Neutrophil (primary cell): Measurements from ENCODE around the gene KRT31.
"Not testable (repeated sequence)": the region's sequence is repeated elsewhere in the genome, so short reads cannot be mapped to it uniquely, and the experiment has no call there.

Source experiments
- H3K27ac ChIP-seq: fragments of 200-600 bp; sonication (generic); 2 replicates; pipeline ENCODE4 v1.5.1; 2016; ENCODE audit warnings: mild to moderate bottlenecking, moderate library complexity
- H3K27me3 ChIP-seq: fragments of 200-600 bp; sonication (generic); 2 replicates; pipeline ENCODE4 v1.6.0; 2016; ENCODE audit warnings: mild to moderate bottlenecking
- H3K36me3 ChIP-seq: fragments of 200-600 bp; sonication (generic); 2 replicates; pipeline ENCODE4 v1.5.1; 2017
- H3K4me1 ChIP-seq, 2 experiments: fragments of 200-600 bp in 1 of 2; sonication (generic) in 1 of 2; 1 replicate in 1 of 2; 2 replicates in 1 of 2; pipeline versions ENCODE4 v1.5.1 to v1.6.1; 2013 to 2016; ENCODE audit warnings: low read depth in 1 of 2, low read length in 1 of 2, mild to moderate bottlenecking in 1 of 2, moderate library complexity in 1 of 2; ENCODE audit not compliant: control insufficient read depth in 1 of 2, insufficient read depth in 1 of 2
- H3K4me3 ChIP-seq, 2 experiments: fragments of 200-600 bp in 1 of 2; sonication (generic) in 1 of 2; 1 replicate in 1 of 2; 2 replicates in 1 of 2; pipeline ENCODE4 v1.5.1; 2013 to 2016; ENCODE audit warnings: low read depth in 1 of 2, low read length in 1 of 2, mild to moderate bottlenecking in 1 of 2, moderate library complexity in 1 of 2
- H3K9me3 ChIP-seq: fragments of 200-600 bp; sonication (generic); 2 replicates; pipeline ENCODE4 v1.5.1; 2016
- TF ChIP-seq, protein P1 (sequence below): fragments of 200-600 bp; sonication (generic); IDR thresholded peaks from 2 replicates; pipeline ENCODE4 v1.5.1; 2016; ENCODE audit warnings: antibody characterized with exemption

KRT31 gene

GRCh38 chr17:41433586-41433985 is 36.2 kb upstream of the KRT31 start:
- no peak overlapping the region for H3K4me3 ChIP-seq

DNA sequence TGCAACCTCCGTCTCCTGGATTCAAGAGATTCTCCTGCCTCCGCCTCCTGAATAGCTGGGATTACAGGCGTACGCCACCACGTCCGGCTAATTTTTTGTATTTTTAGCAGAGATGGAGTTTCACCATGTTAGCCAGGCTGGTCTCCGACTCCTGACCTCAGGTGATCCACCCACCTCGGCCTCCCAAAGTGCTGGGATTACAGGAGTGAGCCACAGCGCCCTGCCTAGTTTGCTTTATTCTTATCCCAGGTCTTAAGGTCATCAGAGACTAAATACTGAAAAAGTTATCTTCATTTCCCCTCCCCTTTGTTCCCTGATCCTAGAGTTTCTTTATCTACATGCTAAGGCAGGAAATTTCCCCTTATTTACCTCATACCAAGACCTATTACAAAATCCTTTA is 33.0 kb upstream of the KRT31 start:
- H3K9me3 ChIP-seq, H3K27ac ChIP-seq, H3K4me1 ChIP-seq, H3K4me3 ChIP-seq, H3K36me3 ChIP-seq: not testable (repeated sequence)
- peaks cover 14% of the 10 kb centered on the region for H3K27me3 ChIP-seq

More at GRCh38 chr17:41433586-41433985, 36.2 kb upstream of the KRT31 start:
- H3K9me3 ChIP-seq: no peaks in the 10 kb centered on the region
- H3K36me3 ChIP-seq: no peaks in the 10 kb centered on the region
- H3K27me3 ChIP-seq: peaks cover 14% of the 10 kb centered on the region
- H3K27ac ChIP-seq: no peak overlapping the region
- peaks cover 0 to 10% of the 10 kb centered on the region in 2 experiments for H3K4me1 ChIP-seq
- TF ChIP-seq, protein P1, sequence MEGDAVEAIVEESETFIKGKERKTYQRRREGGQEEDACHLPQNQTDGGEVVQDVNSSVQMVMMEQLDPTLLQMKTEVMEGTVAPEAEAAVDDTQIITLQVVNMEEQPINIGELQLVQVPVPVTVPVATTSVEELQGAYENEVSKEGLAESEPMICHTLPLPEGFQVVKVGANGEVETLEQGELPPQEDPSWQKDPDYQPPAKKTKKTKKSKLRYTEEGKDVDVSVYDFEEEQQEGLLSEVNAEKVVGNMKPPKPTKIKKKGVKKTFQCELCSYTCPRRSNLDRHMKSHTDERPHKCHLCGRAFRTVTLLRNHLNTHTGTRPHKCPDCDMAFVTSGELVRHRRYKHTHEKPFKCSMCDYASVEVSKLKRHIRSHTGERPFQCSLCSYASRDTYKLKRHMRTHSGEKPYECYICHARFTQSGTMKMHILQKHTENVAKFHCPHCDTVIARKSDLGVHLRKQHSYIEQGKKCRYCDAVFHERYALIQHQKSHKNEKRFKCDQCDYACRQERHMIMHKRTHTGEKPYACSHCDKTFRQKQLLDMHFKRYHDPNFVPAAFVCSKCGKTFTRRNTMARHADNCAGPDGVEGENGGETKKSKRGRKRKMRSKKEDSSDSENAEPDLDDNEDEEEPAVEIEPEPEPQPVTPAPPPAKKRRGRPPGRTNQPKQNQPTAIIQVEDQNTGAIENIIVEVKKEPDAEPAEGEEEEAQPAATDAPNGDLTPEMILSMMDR: no peak

DNA sequence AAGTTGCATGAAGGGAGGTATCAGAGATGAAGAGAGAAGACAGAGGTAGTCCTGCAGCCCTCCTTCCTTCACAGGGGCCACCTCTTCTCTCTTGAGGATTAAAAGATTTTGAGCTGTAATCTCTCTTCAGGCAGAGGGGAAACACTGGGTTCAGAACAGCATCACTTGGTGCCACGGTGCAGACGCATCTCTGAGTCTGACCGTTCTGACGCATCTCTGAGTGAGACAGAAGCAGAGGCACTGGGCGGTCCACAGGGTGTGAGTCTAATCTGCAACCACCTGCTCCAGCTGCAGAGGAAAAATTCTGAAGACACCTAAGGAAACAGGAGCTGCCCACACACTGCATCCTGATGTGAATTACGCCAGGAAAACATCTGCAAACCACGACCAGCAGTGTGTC is 32.3 kb upstream of the KRT31 start:
- no peaks in the 10 kb centered on the region for H3K36me3 ChIP-seq
- TF ChIP-seq, protein P1: no peak
- H3K9me3 ChIP-seq: no peaks in the 10 kb centered on the region
- peaks cover 0 to 10% of the 10 kb centered on the region in 2 experiments for H3K4me1 ChIP-seq
- H3K27ac ChIP-seq: no peak overlapping the region
- H3K27me3 ChIP-seq: peaks cover 14% of the 10 kb centered on the region
- no peak overlapping the region for H3K4me3 ChIP-seq

DNA sequence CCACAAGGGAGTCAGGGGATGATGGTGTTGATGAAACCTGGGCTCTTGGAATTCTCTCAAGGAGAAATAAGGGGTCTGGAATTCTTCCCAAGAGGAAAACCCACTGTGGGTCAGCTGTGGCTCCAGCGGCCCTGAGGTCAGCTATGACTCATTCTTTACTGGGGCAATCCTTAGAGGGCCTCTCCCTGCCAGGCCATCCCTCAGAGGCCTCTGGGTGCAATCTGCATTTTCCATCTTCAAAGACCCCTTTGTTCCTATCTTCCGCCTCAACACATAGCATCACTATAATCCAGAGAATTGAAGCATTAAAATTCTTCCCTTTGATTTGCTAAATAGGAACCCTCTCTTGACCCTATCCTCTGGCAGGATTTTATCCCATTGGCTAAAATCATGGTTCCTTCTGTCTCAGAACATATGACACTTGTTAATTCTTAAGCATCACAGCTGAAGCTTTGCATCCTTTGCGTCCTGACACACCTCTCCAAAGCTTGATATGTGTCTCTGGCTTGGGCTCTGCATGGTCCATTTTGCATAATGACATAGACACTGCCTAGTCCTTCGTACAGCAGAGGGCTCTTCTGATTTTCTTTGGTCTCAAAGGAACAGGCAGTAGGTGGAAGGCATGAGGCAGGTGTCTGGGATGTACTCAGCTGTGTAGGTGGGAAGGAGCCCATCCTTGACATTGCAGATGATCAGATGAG is 31.3 kb upstream of the KRT31 start:
- TF ChIP-seq, protein P1: no peak
- H3K4me1 ChIP-seq: peaks cover 0 to 10% of the 10 kb centered on the region in 2 experiments
- H3K4me3 ChIP-seq: no peak overlapping the region
- no peaks in the 10 kb centered on the region for H3K36me3 ChIP-seq
- no peak overlapping the region for H3K27ac ChIP-seq
- no peaks in the 10 kb centered on the region for H3K9me3 ChIP-seq
- H3K27me3 ChIP-seq: peaks cover 14% of the 10 kb centered on the region

- no peak within 1 kb of the TSS for H3K4me3 ChIP-seq
- H3K27me3 ChIP-seq: peaks cover 10% of the 10 kb centered on the region
- H3K9me3 ChIP-seq: no peaks in the 10 kb centered on the region
- no peaks in the 10 kb centered on the region for H3K4me1 ChIP-seq
- TF ChIP-seq, protein P1: no peak
- no peaks in the 10 kb centered on the region for H3K36me3 ChIP-seq
- H3K27ac ChIP-seq: no peak within 1 kb of the TSS
Measured at GRCh38 chr17:41424111-41424635, 26.8 kb upstream of the KRT31 start, which contains the start of gene KRT37. TSS of gene KRT37 (minus strand) at chr17:41424585. CDS start at chr17:41424523, 62 bp downstream.

DNA sequence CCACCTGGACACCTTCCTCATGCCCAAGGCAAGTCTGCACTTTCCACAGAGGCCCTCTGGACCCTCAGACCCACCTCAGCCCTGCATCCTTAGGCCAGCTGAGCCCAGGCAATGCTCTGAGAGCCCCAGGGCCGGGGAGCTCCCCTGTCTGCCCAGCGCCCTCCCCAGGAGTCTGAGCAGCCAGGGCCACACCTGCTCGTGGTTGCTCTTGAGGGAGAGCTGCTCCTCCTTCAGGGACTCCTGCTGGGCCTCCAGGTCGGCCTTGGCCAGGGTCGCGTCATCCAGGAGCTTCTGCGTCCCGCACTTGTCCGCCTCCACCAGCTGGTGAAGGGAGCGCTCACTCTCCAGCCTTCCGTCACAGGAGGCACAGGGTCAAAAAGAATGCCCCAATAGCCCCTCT is 25.2 kb upstream of the KRT31 start:
- H3K4me1 ChIP-seq, H3K4me3 ChIP-seq, H3K27me3 ChIP-seq, H3K27ac ChIP-seq, H3K9me3 ChIP-seq, H3K36me3 ChIP-seq: not testable (repeated sequence)
